Stomach smooth muscle (tissue), 2 donors: ENCODE data around the gene BIRC7.

Experiments
- H3K27ac ChIP-seq: one replicate; pipeline ENCODE4 v1.7.0; 2013; ENCODE audit warnings: mild to moderate bottlenecking, low read length, inconsistent platforms
- H3K27me3 ChIP-seq, 2 donors: one replicate each; pipeline ENCODE4 v1.7.0; 2013; ENCODE audit warnings: low read length in 2 of 2; ENCODE audit not compliant: insufficient read depth in 2 of 2, control insufficient read depth in 1 of 2
- H3K36me3 ChIP-seq, 2 donors: one replicate each; pipeline ENCODE4 v1.7.0; 2013; ENCODE audit warnings: low read length in 2 of 2; ENCODE audit not compliant: control insufficient read depth in 2 of 2, insufficient read depth in 2 of 2
- H3K4me1 ChIP-seq: one replicate; pipeline ENCODE4 v1.7.0; 2013; ENCODE audit warnings: low read length; ENCODE audit not compliant: control insufficient read depth, insufficient read depth
- H3K4me3 ChIP-seq, 2 donors: one replicate each; pipeline ENCODE4 v1.7.0; 2013; ENCODE audit warnings: low read length in 2 of 2
- H3K9ac ChIP-seq, 2 donors: one replicate each; pipeline ENCODE4 v1.7.0; 2013; ENCODE audit warnings: low read length in 2 of 2, mild to moderate bottlenecking in 1 of 2
- H3K9me3 ChIP-seq, 2 donors: one replicate each; pipeline ENCODE4 v1.7.0; 2013; ENCODE audit warnings: low read length in 2 of 2; ENCODE audit not compliant: control insufficient read depth in 2 of 2
- donor health status: healthy.
- donor health status: Pancreatic carcinoma.

The BIRC7 gene

DNA sequence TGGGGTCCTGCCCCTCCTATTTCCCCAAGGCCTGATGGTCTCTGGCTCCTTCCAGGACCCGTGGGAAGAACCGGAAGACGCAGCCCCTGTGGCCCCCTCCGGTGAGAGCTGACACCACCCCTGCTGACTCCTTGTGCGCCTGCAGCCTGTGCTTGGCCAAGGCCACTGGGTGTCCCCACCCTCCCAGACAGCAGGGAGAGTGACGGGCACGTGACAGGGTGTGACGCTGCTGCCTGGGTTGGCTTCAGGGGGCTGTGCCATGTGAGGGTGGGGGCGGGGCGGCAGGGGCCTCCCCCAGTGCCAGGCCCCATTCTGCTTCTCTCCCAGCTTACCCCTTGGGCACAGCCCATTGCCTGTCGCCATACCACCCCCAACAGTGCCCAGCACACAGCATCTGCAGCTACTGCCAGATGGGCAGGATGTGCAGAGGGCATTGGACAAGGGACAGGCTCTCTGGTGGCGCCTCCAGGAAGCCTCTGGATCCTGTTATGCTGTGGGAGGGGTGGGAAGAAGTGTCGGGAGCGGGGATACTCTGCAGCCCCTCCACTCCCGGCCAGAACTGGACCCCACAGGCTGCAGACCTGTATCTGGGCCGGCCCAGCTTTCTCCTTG is 2.9 kb downstream of the BIRC7 start:
- Histone ChIP-seq H3K27me3 (peaks cover 5 to 8% of the 10 kb centered on the region in 2 donors), H3K9me3 (no peaks in the 10 kb centered on the region), H3K9ac (no peak overlapping the region), H3K27ac (no peak overlapping the region), H3K4me3 (no peak overlapping the region), H3K36me3 (no peaks in the 10 kb centered on the region), H3K4me1 (no peaks in the 10 kb centered on the region)

DNA sequence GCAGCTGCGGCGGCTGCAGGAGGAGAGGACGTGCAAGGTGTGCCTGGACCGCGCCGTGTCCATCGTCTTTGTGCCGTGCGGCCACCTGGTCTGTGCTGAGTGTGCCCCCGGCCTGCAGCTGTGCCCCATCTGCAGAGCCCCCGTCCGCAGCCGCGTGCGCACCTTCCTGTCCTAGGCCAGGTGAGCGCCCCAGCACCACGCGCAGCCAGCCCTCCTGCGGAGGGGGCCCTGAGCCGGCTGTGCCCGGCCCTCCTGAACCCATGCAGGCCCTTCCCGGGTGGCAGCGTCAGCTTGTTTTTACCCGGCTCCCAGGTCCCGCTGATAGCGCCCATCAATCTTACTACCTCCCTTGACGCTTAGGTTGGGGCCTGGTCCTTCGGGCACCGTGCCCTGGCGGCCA is 3.7 kb downstream of the BIRC7 start:
- no peak overlapping the region for H3K27ac ChIP-seq
- H3K27me3 ChIP-seq = peaks cover 5 to 6% of the 10 kb centered on the region in 2 donors
- H3K9ac ChIP-seq = no peak overlapping the region
- no peak overlapping the region for H3K4me3 ChIP-seq
- no peaks in the 10 kb centered on the region for H3K4me1 ChIP-seq
- H3K36me3 ChIP-seq = no peaks in the 10 kb centered on the region
- no peaks in the 10 kb centered on the region for H3K9me3 ChIP-seq

DNA sequence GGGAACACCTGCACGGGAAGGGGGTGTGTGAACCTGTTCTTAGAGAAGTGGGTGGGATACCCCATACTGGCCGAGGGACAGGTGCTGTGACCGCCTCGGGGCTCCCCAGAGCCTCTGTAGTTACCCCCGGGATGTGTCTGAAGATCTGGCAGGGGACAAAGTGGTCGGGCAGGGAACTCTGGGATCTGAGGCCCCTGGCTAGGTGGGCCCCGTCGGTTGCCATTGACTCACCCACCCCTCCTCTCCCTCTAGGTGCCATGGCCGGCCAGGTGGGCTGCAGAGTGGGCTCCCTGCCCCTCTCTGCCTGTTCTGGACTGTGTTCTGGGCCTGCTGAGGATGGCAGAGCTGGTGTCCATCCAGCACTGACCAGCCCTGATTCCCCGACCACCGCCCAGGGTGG is 4.3 kb downstream of the BIRC7 start:
- H3K9ac ChIP-seq = no peak overlapping the region
- peaks cover under 1 to 6% of the 10 kb centered on the region in 2 donors for H3K27me3 ChIP-seq
- no peaks in the 10 kb centered on the region for H3K4me1 ChIP-seq
- no peak overlapping the region for H3K4me3 ChIP-seq
- no peaks in the 10 kb centered on the region for H3K9me3 ChIP-seq
- no peaks in the 10 kb centered on the region for H3K36me3 ChIP-seq
- no peak overlapping the region for H3K27ac ChIP-seq

DNA sequence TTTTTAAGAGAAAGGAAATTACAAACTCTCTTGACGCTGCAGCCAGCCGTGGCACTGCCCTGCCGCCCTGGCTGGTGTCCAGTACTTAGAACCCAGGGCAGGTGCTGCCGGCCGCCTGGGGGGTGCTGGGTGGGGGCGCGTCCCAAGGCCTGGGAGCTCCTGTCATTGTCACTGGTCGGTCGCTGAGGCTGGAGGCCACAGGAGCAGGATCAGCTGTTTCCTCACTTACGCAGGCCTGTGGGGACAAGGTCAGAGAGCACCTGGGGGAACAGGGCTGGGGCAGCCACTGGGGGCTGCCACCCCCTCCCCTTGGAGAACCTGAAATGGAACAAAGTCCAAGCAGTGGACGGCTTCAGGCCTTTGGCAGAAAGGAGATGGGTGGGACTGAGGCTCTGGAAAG is 5.6 kb downstream of the BIRC7 start:
- Histone ChIP-seq H3K4me1 (no peaks in the 10 kb centered on the region), H3K36me3 (no peaks in the 10 kb centered on the region), H3K4me3 (no peak overlapping the region)

DNA sequence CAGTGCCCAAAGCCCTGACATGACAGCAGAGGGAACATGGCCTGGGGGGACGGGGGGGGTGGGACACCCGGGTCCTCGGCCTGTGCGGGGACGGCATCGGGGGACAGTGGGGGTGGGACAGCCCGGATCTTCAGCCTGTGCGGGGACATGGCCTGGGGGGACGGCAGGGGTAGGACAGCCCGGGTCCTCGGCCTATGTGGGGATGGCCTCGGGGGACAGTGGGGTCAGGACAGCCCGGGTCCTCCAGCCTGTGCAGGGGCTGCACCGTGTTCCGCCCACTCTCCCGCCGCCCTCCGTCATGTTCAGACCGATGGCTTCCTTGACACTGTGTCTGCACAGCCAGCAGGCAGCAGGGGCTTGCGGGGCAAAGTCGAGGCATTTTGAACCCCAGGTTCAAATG is 7.0 kb downstream of the BIRC7 start:
- H3K27me3 ChIP-seq = peaks cover 0 to 4% of the 10 kb centered on the region in 2 donors
- H3K9ac ChIP-seq = no peak overlapping the region
- no peak overlapping the region for H3K4me3 ChIP-seq
- H3K9me3 ChIP-seq = no peaks in the 10 kb centered on the region
- no peaks in the 10 kb centered on the region for H3K4me1 ChIP-seq
- H3K27ac ChIP-seq = no peak overlapping the region
- H3K36me3 ChIP-seq = no peaks in the 10 kb centered on the region

More for the DNA sequence above, 5.6 kb downstream of the BIRC7 start:
- peaks cover 0 to 2% of the 10 kb centered on the region in 2 donors for H3K27me3 ChIP-seq
- H3K9me3 ChIP-seq = no peaks in the 10 kb centered on the region
- H3K9ac ChIP-seq = no peak overlapping the region
- H3K27ac ChIP-seq = no peak overlapping the region

DNA sequence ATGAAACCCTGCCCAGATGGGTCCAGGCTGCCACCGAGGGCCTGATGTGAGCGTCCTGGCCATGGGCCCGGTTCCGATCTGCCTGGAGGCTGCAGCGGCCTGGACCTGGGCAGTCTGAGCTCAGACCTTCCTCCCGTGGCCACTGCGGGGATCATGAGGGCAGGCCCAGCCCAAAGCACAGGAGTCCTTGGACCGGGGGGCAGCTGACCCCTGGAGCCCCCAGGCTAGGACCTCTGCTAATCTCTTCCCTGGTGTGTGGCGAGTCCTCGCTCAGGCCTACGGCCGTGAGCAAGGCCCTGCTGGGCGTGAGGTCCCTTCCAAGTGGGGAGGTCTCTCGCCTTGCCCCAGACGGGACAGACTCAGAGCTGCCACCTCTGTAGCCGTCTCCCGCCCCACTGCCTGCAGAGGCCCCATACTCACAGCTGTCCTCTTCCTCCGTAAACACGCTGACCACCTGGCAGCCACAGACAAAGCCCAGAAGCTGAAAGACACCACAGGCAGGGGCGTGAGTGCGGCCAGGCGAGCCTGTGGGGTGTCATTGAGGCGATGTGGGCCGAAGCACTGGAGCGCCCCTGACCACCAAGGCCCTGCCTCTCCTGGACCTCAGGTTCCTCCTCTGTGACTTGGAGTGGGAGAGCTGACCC is 8.0 kb downstream of the BIRC7 start:
- Histone ChIP-seq H3K27ac (no peak overlapping the region), H3K9me3 (no peaks in the 10 kb centered on the region), H3K36me3 (no peaks in the 10 kb centered on the region), H3K4me3 (no peak overlapping the region), H3K27me3 (peaks cover 1 to 5% of the 10 kb centered on the region in 2 donors), H3K9ac (no peak overlapping the region), H3K4me1 (no peaks in the 10 kb centered on the region)

DNA sequence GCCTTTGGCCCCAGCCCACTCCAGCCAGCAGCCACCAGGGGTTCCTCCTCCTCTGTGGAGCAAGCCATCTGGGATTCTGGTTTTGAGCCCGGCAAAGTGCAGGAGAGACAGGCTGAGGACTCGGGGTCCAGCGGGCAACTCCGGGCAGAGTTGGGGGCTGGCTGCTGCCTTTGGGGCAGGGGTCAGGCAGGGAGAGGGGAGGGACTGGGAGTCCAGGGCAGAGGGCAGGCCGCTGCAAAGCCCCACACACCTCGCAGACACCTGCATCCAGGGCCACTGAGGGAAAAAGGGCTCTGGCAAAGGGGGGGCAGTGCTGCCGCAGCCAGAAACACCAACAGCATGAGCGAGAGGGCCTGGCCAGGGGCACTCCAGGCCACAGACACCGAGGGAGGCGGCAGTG is 8.8 kb downstream of the BIRC7 start:
- H3K4me1 ChIP-seq = no peaks in the 10 kb centered on the region
- H3K4me3 ChIP-seq = no peak overlapping the region
- no peak overlapping the region for H3K27ac ChIP-seq
- H3K9ac ChIP-seq = no peak overlapping the region
- peaks cover 5% of the 10 kb centered on the region in 2 donors for H3K27me3 ChIP-seq
- H3K36me3 ChIP-seq = no peaks in the 10 kb centered on the region
- no peaks in the 10 kb centered on the region for H3K9me3 ChIP-seq

DNA sequence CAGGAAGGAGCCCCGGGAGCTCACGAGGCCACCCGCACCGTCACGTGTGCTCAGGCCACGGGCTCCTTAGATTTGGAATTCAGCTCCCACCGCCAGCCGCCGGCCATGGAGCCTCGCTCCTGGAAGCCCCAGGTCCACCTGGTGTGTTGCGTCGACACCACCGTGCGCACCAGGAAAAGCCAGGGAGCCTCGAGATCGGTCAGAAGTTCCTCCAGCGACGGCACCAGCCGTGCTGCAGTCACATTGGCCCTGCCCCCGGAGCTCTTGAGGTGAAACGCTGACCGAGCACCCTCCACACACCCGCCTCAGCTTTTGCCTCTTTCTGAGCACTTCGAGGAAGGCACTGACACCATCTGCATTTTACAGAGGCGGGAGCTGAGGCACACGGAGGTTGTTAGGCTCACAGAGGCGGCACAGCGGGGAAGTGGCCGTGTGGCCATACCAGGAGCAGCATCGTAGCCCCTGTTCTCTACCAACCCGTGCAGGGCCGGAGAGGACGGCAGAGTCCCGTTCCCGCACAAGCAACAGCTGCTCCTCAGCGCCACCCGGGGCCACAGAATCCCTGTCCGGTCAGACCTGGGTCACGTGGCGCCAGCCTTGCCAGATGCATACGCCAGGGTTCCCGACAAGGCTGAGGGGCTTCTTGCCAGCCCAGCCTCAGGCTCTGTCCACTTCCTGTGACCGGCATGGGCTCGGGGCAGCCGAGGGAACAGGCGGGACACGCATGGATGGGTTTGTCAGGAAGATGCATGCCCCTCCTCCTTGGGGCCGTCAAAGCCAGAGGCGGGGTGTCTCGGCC is 11.0 kb downstream of the BIRC7 start:
- no peaks in the 10 kb centered on the region for H3K4me1 ChIP-seq
- no peaks in the 10 kb centered on the region for H3K9me3 ChIP-seq
- H3K4me3 ChIP-seq = no peak overlapping the region
- H3K27me3 ChIP-seq = peaks cover 10 to 11% of the 10 kb centered on the region in 2 donors
- no peaks in the 10 kb centered on the region for H3K36me3 ChIP-seq
- no peak overlapping the region for H3K9ac ChIP-seq
- no peak overlapping the region for H3K27ac ChIP-seq

DNA sequence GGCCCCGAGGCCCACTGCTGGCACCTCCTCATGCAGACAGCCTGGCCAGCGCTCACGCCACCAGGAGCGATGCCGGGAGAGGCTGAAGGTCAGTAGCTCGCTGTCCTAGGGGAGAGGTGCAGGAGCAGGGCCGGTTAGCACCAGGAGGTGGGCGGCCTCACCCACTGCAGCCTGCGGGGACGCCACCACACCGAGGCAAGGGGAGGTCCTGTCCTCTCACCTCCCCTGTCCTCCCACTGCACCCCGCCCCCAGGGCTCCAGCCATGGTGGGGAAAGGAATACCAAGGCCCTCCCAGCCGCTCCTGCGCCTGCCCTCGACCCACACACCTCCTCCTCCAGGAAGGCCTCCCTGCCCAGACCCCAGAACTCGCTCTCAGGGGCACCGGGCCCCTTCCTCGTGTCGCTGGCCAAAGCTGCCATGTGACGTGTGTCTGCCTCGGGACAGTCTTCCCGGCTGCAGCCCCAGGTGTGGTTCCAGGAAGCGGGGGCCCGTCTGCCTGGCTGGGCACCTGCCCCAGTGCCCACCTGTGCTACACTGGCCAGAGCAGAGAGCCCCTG is 12.0 kb downstream of the BIRC7 start:
- no peak overlapping the region for H3K9ac ChIP-seq
- no peak overlapping the region for H3K27ac ChIP-seq
- H3K4me1 ChIP-seq = no peaks in the 10 kb centered on the region
- no peaks in the 10 kb centered on the region for H3K36me3 ChIP-seq
- no peaks in the 10 kb centered on the region for H3K9me3 ChIP-seq
- no peak overlapping the region for H3K4me3 ChIP-seq
- H3K27me3 ChIP-seq = peaks cover 16 to 20% of the 10 kb centered on the region in 2 donors

DNA sequence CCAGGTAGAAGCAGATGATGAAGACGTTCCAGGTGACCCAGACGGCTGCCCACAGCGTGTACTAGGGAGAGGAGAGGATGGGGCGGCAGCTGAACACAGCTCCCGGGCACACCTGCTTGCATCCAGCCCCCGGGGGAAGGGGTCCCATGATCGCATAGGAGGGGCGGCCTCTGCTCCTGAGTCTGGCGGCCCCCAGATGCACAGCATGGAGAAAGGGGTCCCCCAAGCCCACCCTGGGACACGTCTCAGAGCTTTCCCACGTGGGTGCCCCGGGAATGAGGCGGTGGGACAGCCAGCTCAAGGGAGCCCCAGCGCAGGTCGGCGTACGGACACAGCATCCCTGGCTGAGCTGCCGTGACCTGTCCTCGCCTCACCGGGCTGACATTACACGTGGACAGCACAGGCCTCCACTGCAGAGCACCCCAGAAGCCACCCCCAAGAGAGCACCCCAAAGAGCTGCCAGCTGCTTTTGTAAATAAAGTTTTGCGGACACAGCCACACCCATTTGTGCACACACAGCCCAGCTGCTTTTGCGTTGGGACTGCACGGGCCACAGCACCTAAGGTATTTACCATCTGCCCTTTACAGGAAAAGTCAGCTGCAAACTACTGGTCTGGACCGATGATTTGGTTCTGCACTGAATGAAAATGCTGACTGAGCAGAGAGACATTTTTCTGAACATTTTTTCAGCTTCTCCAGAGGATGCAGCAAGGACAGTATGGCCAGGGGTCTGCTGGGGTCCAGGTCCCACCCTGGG is 13.3 kb downstream of the BIRC7 start:
- Histone ChIP-seq H3K4me3 (no peak overlapping the region), H3K27ac (no peak overlapping the region), H3K36me3 (no peaks in the 10 kb centered on the region), H3K9me3 (no peaks in the 10 kb centered on the region), H3K27me3 (peaks cover 26 to 28% of the 10 kb centered on the region in 2 donors), H3K4me1 (peaks cover 6% of the 10 kb centered on the region), H3K9ac (no peak overlapping the region)
